GM19023 (cell line): ENCODE measurements around the gene KBTBD7.

Experiments
- ATAC-seq: cut with Tn5 transposase; IDR thresholded peaks from one replicate; pipeline ENCODE4 v1.9.1; 2021; ENCODE audit warnings: mild to moderate bottlenecking, moderate library complexity; ENCODE audit not compliant: unreplicated experiment

Gene KBTBD7

DNA sequence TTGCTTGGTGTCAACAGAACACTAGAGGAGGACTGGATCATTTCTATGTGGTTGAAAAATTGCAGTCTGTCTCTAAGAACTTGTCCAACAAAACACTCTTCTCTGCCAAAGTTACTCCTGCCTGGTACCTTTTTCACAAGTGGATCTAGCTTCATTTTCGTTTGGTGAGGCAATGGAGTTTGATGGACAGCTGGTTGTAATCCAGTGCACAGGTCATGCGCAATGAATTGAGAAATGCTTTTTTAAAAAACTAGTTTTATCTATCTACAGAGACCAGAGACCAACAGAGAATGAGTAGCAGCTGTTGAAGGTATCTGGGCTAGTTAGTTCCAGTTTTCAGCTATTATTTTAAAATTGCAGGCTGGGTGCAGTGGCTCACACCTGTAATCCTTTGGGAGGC, 49.8 kb downstream of the KBTBD7 start:
- no peak for ATAC-seq
